Gastroesophageal sphincter (tissue), 4 donors: ENCODE results near the gene TMEM154. TPM values are rescaled to one million over a fixed set of nuclear protein-coding genes. Genes with fewer than 3 reads are reported as not detected.

Experiments
- ATAC-seq: fragments of 150-250 bp; one replicate; pipeline ENCODE4 v1.9.1; 2016; ENCODE audit warnings: mild to moderate bottlenecking, moderate library complexity
- H3K27ac ChIP-seq, 4 donors: fragments of 200-600 bp; sonication (generic) in 3 of 4; 1 replicate in 3 of 4; 2 replicates in 1 of 4; pipeline ENCODE4 v1.5.1; 2016 to 2019
- H3K27me3 ChIP-seq: fragments of 200-600 bp; sonication (generic); one replicate; pipeline ENCODE4 v1.5.1; 2019
- H3K36me3 ChIP-seq, 2 donors: fragments of 200-600 bp; sonication (generic); one replicate each; pipeline ENCODE4 v1.5.1; 2019; ENCODE audit warnings: control low read depth in 1 of 2
- H3K4me1 ChIP-seq, 3 donors: fragments of 200-600 bp; sonication (generic); 1 replicate in 2 of 3; 2 replicates in 1 of 3; pipeline ENCODE4 v1.5.1; 2016 to 2019; ENCODE audit warnings: control low read depth in 2 of 3
- H3K4me3 ChIP-seq, 2 donors: fragments of 200-600 bp; sonication (generic); one replicate each; pipeline ENCODE4 v1.5.1; 2019; ENCODE audit warnings: mild to moderate bottlenecking in 1 of 2, moderate library complexity in 1 of 2
- H3K9me3 ChIP-seq, 3 donors: fragments of 200-600 bp; sonication (generic); one replicate each; pipeline ENCODE4 v1.5.1; 2017 to 2019; ENCODE audit warnings: control low read depth in 2 of 3
- CTCF ChIP-seq, 4 experiments: fragments of 200-600 bp in 2 of 4; fragments of 450-650 bp in 2 of 4; sonication (generic) in 1 of 4; IDR thresholded peaks; one replicate each; pipeline ENCODE4 v1.5.1; 2017 to 2019; ENCODE audit warnings: antibody characterized with exemption in 4 of 4, mild to moderate bottlenecking in 2 of 4, moderate library complexity in 2 of 4
- EP300 ChIP-seq: sonication (generic); formaldehyde crosslinking; IDR thresholded peaks from one replicate; pipeline ENCODE4 v1.6.1; 2017; ENCODE audit warnings: antibody characterized with exemption, mild to moderate bottlenecking
- POLR2A ChIP-seq, 2 donors: fragments of 450-650 bp; IDR thresholded peaks; one replicate each; pipeline ENCODE4 v1.6.1; 2017; ENCODE audit warnings: antibody characterized with exemption in 2 of 2, mild to moderate bottlenecking in 2 of 2, moderate library complexity in 1 of 2
- POLR2AphosphoS5 ChIP-seq: sonication (generic); formaldehyde crosslinking; IDR thresholded peaks from one replicate; pipeline ENCODE4 v1.6.1; 2017; ENCODE audit warnings: antibody characterized with exemption
- WGBS, 2 donors: methylation state at CpG; one replicate each; pipeline ENCODE4 v1.1.5; 2018; ENCODE audit warnings: low coverage in 1 of 2; 5-methylcytosine and 5-hydroxymethylcytosine counted together
- total RNA-seq, 4 donors: library from RNA; depleted of rRNA; stranded (reverse); fragments of >200 nt; gene quantifications; one replicate each; pipeline ENCODE4 v1.1.0, GENCODE V29; 2016

Gene TMEM154
- total RNA-seq, 4 donors from 2014 or later, result 0.77 to 13.6 (median 3.8) TPM

GRCh38 chr4:152616804-152617203 is 63.0 kb downstream of the TMEM154 start:
- WGBS, 2 donors, result 90 to 95% methylated on average over 3 of the region's 3 CpGs

GRCh38 chr4:152613841-152614721 is 65.7 kb downstream of the TMEM154 start:
- TF ChIP-seq POLR2A (IDR thresholded peaks at IDR 0.05), result no peak
- no peak for TF ChIP-seq POLR2AphosphoS5
- TF ChIP-seq EP300, result no peak
- no peak for TF ChIP-seq CTCF (IDR thresholded peaks at IDR 0.05)
- no peaks in the 10 kb centered on the region for H3K36me3 ChIP-seq
- no peak overlapping the region for H3K4me3 ChIP-seq
- ATAC-seq, result no peak
- 83% methylated on average over 8 of the region's 11 CpGs; no CpG with 5 or more reads in 1 of the 2 donors for WGBS, 2 donors
- H3K27me3 ChIP-seq, result peaks cover 24% of the 10 kb centered on the region
- H3K9me3 ChIP-seq, result no peaks in the 10 kb centered on the region
- H3K27ac ChIP-seq, result no peak overlapping the region
- H3K4me1 ChIP-seq, result no peaks in the 10 kb centered on the region

More at GRCh38 chr4:152616804-152617203, 63.0 kb downstream of the TMEM154 start:
- H3K9me3 ChIP-seq, result no peaks in the 10 kb centered on the region
- no peaks in the 10 kb centered on the region for H3K4me1 ChIP-seq
- peaks cover 25% of the 10 kb centered on the region for H3K27me3 ChIP-seq
- H3K27ac ChIP-seq, result no peak overlapping the region
- no peak for TF ChIP-seq CTCF (IDR thresholded peaks at IDR 0.05)
- TF ChIP-seq POLR2AphosphoS5, result no peak
- no peak for TF ChIP-seq EP300
- TF ChIP-seq POLR2A (IDR thresholded peaks at IDR 0.05), result no peak
- H3K4me3 ChIP-seq, result no peak overlapping the region
- no peaks in the 10 kb centered on the region for H3K36me3 ChIP-seq
- ATAC-seq, result no peak

- Histone ChIP-seq H3K4me1 (no peaks in the 10 kb centered on the region), H3K36me3 (no peaks in the 10 kb centered on the region), H3K9me3 (no peaks in the 10 kb centered on the region), H3K27me3 (peaks cover 25% of the 10 kb centered on the region), H3K27ac (no peak overlapping the region), H3K4me3 (no peak overlapping the region)
- ATAC-seq, result no peak
- WGBS, 2 donors, result 50 to 90% methylated on average over 1 to 3 of the region's 3 CpGs
- TF ChIP-seq POLR2AphosphoS5, result no peak
- no peak for TF ChIP-seq CTCF (IDR thresholded peaks at IDR 0.05)
- TF ChIP-seq EP300, result no peak
- no peak for TF ChIP-seq POLR2A (IDR thresholded peaks at IDR 0.05)
Observed at GRCh38 chr4:152613351-152613750, 66.4 kb downstream of the TMEM154 start.

GRCh38 chr4:152610131-152610530 is 69.7 kb downstream of the TMEM154 start:
- Histone ChIP-seq H3K9me3 (no peaks in the 10 kb centered on the region), H3K4me1 (peaks cover 0 to 22% (median 0%) of the 10 kb centered on the region in 3 donors)
- ATAC-seq, result no peak

More at GRCh38 chr4:152610131-152610530, 69.7 kb downstream of the TMEM154 start:
- Histone ChIP-seq H3K27me3 (peaks cover 16% of the 10 kb centered on the region), H3K36me3 (no peaks in the 10 kb centered on the region), H3K4me3 (no peak overlapping the region), H3K27ac (no peak overlapping the region)
- TF ChIP-seq POLR2A (IDR thresholded peaks at IDR 0.05) (no peak), POLR2AphosphoS5 (no peak), EP300 (no peak), CTCF (IDR thresholded peaks at IDR 0.05) (no peak)
